ENCODE measurements around the gene LGALS8.

DNA sequence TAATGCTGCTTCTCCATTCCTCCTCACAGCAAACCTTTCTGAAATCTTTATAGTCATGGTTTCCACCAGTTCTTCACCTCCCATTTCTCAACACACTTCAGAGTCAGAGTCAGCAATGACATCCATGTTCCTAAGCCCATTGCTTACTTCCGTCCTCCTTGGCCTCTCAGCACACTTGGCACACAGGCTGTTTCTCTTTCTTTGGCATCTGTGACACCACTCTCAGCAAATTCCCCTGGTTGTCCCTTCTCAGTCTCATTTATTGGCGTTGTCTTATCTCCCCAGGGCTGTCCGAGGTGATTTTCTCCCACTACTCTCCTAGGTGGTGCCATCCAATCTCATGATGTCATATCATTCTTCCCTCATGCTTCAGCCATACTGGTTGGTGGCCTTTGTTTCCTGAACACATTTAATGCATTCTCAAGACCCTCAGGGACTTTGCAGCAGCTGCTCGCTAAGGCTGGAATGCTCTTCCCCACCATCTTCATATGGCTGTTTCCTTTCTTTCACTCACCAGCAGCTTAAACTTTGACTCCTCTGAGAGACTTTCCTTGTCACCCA lies 3.3 kb upstream of the LGALS8 start:
- TF ChIP-seq, protein P1, sequence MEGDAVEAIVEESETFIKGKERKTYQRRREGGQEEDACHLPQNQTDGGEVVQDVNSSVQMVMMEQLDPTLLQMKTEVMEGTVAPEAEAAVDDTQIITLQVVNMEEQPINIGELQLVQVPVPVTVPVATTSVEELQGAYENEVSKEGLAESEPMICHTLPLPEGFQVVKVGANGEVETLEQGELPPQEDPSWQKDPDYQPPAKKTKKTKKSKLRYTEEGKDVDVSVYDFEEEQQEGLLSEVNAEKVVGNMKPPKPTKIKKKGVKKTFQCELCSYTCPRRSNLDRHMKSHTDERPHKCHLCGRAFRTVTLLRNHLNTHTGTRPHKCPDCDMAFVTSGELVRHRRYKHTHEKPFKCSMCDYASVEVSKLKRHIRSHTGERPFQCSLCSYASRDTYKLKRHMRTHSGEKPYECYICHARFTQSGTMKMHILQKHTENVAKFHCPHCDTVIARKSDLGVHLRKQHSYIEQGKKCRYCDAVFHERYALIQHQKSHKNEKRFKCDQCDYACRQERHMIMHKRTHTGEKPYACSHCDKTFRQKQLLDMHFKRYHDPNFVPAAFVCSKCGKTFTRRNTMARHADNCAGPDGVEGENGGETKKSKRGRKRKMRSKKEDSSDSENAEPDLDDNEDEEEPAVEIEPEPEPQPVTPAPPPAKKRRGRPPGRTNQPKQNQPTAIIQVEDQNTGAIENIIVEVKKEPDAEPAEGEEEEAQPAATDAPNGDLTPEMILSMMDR (IDR thresholded peaks at IDR 0.05), result no peak
- TF ChIP-seq EZH2 (IDR thresholded peaks at IDR 0.05; ENCODE audit: borderline replicate concordance, insufficient read depth, low read depth, low read length, poor library complexity, severe bottlenecking), result no peak
